Adipocyte (in vitro differentiated cells): ENCODE data around the gene ZNF512B.
"Not testable (repeated sequence)": the region's sequence is repeated elsewhere in the genome, so short reads cannot be mapped to it uniquely, and the experiment has no call there.

Experiments
- DNase-seq: peaks from one replicate; pipeline ENCODE4 v3.0.0-alpha.2; 2015; ENCODE audit warnings: low read depth
- H3K27me3 ChIP-seq: replicated peaks from 2 replicates; pipeline ENCODE4 v1.7.0; 2013; ENCODE audit warnings: mild to moderate bottlenecking, low read length, moderate library complexity; ENCODE audit not compliant: control insufficient read depth, insufficient read depth
- H3K36me3 ChIP-seq: 2 replicates; pipeline ENCODE4 v1.7.0; 2013; ENCODE audit warnings: low read length, mild to moderate bottlenecking, moderate library complexity; ENCODE audit not compliant: control insufficient read depth, insufficient read depth, severe bottlenecking
- H3K4me1 ChIP-seq: 2 replicates; pipeline ENCODE4 v1.7.0; 2013; ENCODE audit warnings: mild to moderate bottlenecking, low read length, moderate library complexity; ENCODE audit not compliant: control insufficient read depth, insufficient read depth
- H3K4me3 ChIP-seq: 2 replicates; pipeline ENCODE4 v1.7.0; 2013; ENCODE audit warnings: mild to moderate bottlenecking, low read length, moderate library complexity
- H3K9ac ChIP-seq: 2 replicates; pipeline ENCODE4 v1.7.0; 2013; ENCODE audit warnings: mild to moderate bottlenecking, low read length, moderate library complexity
- H3K9me3 ChIP-seq: 2 replicates; pipeline ENCODE4 v1.7.0; 2013; ENCODE audit warnings: mild to moderate bottlenecking, low read length, moderate library complexity; ENCODE audit not compliant: control insufficient read depth

ZNF512B gene

DNA sequence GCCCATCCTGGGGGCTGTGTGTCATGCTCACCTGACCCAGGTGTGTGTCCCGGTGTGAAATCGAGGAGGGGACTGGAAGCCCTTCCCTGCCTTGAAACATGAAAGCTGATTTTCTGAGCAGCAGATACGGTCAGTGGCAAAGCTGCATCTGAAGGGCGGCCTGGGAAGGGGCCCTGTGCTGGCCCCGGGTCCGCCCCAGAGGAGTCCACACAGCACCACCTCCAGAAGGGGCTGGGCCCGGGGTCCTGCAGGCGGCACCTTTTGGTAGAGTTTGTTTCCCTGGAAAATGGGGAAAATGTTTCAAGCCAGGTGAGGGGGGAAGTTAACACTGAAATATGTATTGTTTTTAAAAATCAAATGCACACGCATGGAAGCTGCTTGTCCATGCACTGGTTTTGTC, 34.3 kb downstream of the ZNF512B start:
- no peaks in the 10 kb centered on the region for H3K9me3 ChIP-seq
- H3K4me3 ChIP-seq, result no peak overlapping the region
- H3K9ac ChIP-seq, result no peak overlapping the region
- DNase-seq, result no peak
- no peaks in the 10 kb centered on the region for H3K4me1 ChIP-seq
- H3K36me3 ChIP-seq, result peaks cover 64% of the 10 kb centered on the region
- H3K27me3 ChIP-seq, result no peaks in the 10 kb centered on the region

DNA sequence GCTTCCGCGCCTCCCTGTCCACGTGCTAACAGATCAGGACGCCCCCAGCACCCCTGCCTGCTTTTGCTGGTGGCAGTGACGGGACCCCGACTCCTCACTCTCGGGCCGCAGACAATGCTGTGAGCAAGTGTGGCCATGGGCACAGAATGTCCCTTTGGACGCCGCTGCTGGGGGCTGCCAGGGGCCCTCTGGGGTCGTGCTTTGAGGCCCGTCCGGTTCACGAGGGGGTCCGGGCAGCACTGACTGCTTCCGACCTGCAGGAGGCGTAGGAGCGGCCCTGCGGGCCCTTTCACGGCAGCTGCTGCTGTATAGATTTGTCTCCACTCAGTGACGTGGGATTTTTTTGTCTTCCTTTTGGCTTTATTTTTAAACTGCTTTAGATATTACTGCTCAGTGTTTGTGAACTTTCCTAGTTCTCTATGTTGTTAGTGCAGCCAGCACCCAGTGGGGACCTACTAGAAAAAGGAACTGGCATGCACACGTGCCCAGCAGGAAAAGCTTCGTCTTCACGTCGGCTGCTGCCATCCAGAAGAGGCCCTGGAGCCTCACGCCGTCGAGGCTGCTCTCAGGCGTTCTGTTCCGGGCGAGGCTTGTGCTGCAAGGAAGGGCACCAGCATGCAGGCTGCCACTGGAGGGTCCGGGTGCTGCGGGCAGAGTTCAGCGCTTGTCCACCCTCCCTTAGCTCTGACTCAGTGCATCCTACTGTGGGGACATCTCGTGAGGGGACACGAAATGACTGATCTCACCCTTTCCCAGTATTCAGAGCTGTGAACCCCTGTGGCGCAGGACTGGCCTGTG, 35.3 kb downstream of the ZNF512B start:
- Histone ChIP-seq H3K9ac (no peak overlapping the region), H3K4me3 (no peak overlapping the region), H3K27me3 (no peaks in the 10 kb centered on the region), H3K4me1 (no peaks in the 10 kb centered on the region), H3K9me3 (no peaks in the 10 kb centered on the region), H3K36me3 (peaks cover 67% of the 10 kb centered on the region)
- no peak for DNase-seq

DNA sequence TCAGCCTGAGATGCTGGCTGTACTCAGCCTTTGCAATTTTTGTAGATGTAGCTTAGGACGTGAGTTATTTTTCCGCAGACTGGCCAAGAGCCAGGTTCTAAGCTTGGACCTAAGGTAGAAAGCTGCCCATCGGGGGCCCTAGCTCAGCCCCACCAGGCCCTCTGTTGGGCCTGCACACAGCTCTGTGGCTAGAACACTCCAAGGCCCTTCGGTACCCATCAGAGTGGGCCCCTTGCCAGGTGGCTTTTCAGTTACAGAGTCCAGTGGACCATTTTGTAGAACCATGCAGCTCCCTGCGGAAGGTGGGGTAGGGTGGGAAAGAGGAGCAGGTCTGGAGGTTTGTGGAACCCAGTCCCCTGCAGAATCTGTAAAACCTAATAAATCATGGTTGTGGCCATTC, 36.1 kb downstream of the ZNF512B start:
- DNase-seq, result no peak
- H3K9ac ChIP-seq, result no peak overlapping the region
- no peaks in the 10 kb centered on the region for H3K27me3 ChIP-seq
- peaks cover 74% of the 10 kb centered on the region for H3K36me3 ChIP-seq
- H3K4me1 ChIP-seq, result no peaks in the 10 kb centered on the region
- no peak overlapping the region for H3K4me3 ChIP-seq
- H3K9me3 ChIP-seq, result no peaks in the 10 kb centered on the region

DNA sequence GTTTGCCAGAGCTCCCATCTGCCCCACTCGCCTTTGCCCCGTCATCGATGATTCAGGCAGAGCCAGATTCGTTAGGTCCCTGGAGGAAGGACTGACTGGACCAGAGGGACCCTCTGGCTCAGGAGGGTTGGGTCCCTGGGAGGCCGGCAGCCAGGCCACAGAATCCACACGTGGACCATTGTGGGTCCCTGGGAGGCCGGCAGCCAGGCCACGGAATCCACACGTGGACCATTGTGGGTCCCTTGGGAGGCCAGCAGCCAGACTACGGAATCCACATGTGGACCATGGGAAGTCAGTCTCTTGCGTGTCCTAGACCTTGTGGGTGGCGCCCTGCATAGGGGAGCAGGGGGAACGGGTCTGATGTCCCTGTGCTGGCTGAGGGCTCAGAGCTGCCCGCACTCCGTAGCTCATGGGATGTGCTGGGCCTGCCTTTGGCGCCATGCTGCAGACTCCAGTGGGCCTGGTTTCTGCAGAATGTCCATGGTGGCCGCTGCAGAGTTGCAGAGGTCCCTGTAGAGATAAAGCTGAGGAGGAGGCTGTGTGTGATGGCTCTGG, 37.0 kb downstream of the ZNF512B start:
- Histone ChIP-seq H3K27me3 (no peaks in the 10 kb centered on the region), H3K4me3 (no peak overlapping the region), H3K36me3 (peaks cover 84% of the 10 kb centered on the region), H3K9me3 (no peaks in the 10 kb centered on the region), H3K9ac (no peak overlapping the region), H3K4me1 (no peaks in the 10 kb centered on the region)
- DNase-seq, result no peak

DNA sequence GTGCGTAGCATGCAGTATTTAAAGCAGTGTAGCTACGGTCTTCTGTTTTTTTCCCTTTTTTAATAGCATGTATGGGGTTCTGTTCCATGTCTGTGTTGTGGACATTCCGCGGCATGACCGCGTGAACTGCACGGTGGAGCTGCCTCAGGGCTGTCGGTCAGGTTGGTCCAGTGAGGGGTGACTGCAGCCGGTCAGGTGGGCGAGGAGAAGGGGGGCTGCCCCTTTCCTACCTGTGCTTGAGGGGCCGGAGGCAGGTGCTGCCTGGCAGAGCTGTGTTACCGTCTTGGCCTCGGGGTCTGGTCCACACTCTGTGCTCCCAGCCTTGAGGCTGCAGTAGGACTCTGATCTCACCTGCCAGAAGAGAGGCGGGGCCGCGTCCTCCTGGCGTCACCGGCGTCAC, 38.0 kb downstream of the ZNF512B start:
- Histone ChIP-seq H3K9me3 (no peaks in the 10 kb centered on the region), H3K4me1 (no peaks in the 10 kb centered on the region), H3K36me3 (peaks cover 87% of the 10 kb centered on the region), H3K27me3 (no peaks in the 10 kb centered on the region), H3K4me3 (no peak overlapping the region), H3K9ac (no peak overlapping the region)
- no peak for DNase-seq

DNA sequence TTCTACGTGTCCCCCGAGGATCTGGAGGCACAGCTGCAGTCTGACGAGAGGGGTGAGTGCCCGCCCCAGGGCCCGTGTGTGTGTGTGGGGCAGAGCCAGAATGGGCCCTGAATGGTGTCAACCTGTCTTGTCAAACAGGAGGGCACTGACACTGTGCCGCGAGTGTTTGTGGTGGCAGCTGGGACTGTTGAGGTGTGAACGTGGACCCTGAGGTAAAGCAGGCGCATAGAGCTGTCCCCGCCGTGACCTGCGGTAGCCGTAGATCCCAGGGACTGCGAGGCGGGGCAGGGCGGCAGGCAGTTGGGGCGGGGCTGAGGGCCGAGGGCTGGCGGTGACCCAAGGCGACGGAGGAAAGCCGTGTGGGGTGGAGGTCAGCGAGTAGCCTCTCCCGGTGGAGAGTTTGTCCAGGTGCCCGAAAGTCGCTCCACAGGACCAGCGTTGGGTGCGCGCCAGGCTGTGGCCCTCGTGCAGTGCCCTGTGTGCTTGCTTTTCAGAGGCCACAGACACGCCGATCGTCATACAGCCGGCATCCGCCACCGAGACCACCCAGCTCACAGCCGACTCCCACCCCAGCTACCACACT, 38.7 kb downstream of the ZNF512B start:
- DNase-seq, result no peak
- H3K9ac ChIP-seq, result no peak overlapping the region
- no peak overlapping the region for H3K4me3 ChIP-seq
- peaks cover 87% of the 10 kb centered on the region for H3K36me3 ChIP-seq
- H3K27me3 ChIP-seq, result no peaks in the 10 kb centered on the region
- no peaks in the 10 kb centered on the region for H3K9me3 ChIP-seq
- no peaks in the 10 kb centered on the region for H3K4me1 ChIP-seq

DNA sequence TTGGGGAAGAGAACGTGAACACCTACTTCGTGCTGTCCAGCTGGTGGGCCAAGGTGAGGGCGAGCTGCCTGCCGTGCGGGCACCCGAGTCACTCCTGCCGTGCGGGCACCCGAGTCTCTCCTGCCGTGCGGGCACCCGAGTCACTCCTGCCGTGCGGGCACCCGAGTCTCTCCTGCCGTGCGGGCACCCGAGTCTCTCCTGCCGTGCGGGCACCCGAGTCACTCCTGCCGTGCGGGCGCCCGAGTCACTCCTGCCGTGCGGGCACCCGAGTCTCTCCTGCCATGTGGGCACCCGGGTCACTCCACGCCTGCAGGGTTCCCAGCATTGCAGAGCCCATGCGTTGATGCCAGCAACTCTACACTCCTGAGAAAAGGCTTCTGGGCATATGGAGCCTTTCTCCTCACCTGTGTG, 40.3 kb downstream of the ZNF512B start:
- H3K36me3 ChIP-seq, result peaks cover 71% of the 10 kb centered on the region
- not testable (repeated sequence) for H3K4me3 ChIP-seq, DNase-seq

DNA sequence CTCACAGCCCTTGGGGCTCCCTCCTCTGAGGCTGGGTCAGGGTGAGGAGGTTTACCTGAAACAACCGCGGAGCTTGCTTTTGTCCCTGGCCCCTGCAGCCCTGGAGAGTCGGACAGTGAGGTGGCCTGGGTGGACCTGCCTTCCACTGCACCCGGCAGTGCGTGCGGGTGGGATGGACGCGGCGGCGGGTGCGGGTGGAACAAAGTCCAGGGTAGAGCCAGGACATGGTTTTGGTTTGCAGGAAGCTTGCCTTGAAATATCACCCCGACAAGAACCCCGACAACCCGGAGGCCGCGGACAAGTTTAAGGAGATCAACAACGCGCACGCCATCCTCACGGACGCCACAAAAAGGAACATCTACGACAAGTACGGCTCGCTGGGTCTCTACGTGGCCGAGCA, 40.7 kb downstream of the ZNF512B start:
- Histone ChIP-seq H3K27me3 (no peaks in the 10 kb centered on the region), H3K4me3 (no peak overlapping the region), H3K9me3 (no peaks in the 10 kb centered on the region), H3K4me1 (no peaks in the 10 kb centered on the region), H3K9ac (no peak overlapping the region), H3K36me3 (peaks cover 69% of the 10 kb centered on the region)
- no peak for DNase-seq

More for the DNA sequence above, 40.3 kb downstream of the ZNF512B start:
- not testable (repeated sequence) for H3K9me3 ChIP-seq, H3K4me1 ChIP-seq, H3K27me3 ChIP-seq, H3K9ac ChIP-seq

DNA sequence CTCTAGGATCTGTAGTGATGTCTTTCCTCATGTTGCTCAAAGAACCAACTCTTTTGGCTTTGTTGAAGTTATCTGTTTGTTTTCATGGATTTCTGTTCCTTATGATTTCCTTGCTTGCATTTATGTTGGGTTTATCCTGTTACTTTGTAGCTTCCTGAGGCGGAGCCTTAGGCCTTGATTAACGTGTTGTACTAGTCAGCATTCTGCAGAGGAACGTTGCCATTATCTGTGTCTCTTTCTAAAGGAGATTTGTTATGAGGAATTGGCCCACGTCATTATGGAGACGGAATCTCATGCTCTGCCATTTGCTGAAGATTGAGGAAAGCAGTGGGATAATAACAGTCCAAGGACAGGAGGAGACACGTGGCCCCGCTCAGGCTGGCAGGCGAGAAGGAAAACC, 43.4 kb downstream of the ZNF512B start:
- peaks cover 43% of the 10 kb centered on the region for H3K36me3 ChIP-seq
- no peaks in the 10 kb centered on the region for H3K27me3 ChIP-seq
- H3K4me3 ChIP-seq, result no peak overlapping the region
- no peak overlapping the region for H3K9ac ChIP-seq
- H3K4me1 ChIP-seq, result no peaks in the 10 kb centered on the region
- DNase-seq, result no peak
- H3K9me3 ChIP-seq, result no peaks in the 10 kb centered on the region

DNA sequence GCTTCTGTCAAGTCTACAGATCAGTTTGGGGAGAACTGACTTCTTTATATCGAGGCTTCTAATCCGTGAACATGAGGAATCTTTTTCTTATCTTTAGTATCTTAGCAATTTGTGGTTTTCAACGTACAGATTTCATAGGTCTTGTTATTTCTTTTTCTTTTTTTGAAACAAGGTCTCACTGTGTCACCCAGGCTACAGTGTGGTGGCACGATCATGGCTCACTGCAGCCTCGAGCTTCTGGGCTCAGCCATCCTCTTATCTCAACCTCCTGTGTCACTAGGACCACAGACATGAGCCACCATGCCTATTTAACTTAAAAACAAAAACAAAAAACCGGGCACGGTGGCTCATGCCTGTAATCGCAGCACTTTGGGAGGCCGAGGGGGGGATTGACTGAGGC, 45.5 kb downstream of the ZNF512B start:
- H3K9me3 ChIP-seq, result no peaks in the 10 kb centered on the region
- no peaks in the 10 kb centered on the region for H3K27me3 ChIP-seq
- peaks cover 27% of the 10 kb centered on the region for H3K36me3 ChIP-seq
- H3K4me1 ChIP-seq, result no peaks in the 10 kb centered on the region
- H3K4me3 ChIP-seq, result no peak overlapping the region
- H3K9ac ChIP-seq, result no peak overlapping the region
- DNase-seq, result no peak

DNA sequence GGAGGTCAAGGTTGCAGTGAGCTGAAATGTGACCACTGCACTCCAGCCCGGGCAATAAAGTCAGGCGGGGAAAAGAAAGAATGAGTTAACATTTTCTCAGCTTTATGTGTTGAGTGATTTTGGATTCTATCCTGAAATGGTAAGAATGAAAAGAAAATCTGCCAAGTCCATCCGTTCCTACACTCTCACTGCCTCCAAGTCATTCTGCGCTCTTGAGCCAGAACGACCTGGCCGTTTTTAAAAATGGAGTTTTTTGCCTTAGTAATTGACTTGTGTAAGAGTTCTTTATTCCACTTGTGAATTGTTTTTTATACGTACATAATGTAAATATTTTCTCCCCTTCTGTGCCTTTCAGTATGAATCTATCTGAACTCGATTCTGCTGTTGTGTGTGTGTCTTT, 46.1 kb downstream of the ZNF512B start:
- peaks cover 25% of the 10 kb centered on the region for H3K36me3 ChIP-seq
- no peak overlapping the region for H3K9ac ChIP-seq
- DNase-seq, result no peak
- no peaks in the 10 kb centered on the region for H3K27me3 ChIP-seq
- H3K9me3 ChIP-seq, result no peaks in the 10 kb centered on the region
- no peaks in the 10 kb centered on the region for H3K4me1 ChIP-seq
- H3K4me3 ChIP-seq, result no peak overlapping the region
